Breast epithelium (tissue), 3 donors: ENCODE results near the gene CNTNAP5.

Source experiments
- POLR2A ChIP-seq: fragments of 450-650 bp; IDR thresholded peaks from one replicate; pipeline ENCODE4 v1.6.1; 2016; ENCODE audit warnings: antibody characterized with exemption, mild to moderate bottlenecking, moderate library complexity
- TF ChIP-seq, protein P1 (sequence below), 3 donors: fragments of 450-650 bp; IDR thresholded peaks; one replicate each; pipeline ENCODE4 v1.5.1; 2016 to 2017; ENCODE audit warnings: antibody characterized with exemption in 3 of 3, mild to moderate bottlenecking in 3 of 3, moderate library complexity in 3 of 3

DNA sequence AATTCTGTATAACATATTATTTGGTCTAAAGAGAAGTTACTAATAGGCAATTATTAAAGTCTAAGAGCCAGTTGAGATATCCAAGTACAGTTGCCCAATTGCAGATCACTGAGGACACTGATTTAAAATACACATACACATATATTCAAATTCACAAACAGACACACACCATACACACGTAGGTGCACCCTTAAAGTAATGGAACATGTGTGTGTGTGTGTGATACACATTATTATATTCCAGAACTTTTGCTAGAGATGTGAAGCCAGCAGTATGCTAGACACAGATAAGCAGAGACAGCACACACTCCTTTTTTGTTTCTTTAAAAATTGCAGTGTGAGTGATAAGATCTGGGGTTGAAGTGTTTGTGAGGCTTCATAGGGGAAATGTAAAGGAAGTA is 292.5 kb downstream of the CNTNAP5 start:
- TF ChIP-seq, protein P1, sequence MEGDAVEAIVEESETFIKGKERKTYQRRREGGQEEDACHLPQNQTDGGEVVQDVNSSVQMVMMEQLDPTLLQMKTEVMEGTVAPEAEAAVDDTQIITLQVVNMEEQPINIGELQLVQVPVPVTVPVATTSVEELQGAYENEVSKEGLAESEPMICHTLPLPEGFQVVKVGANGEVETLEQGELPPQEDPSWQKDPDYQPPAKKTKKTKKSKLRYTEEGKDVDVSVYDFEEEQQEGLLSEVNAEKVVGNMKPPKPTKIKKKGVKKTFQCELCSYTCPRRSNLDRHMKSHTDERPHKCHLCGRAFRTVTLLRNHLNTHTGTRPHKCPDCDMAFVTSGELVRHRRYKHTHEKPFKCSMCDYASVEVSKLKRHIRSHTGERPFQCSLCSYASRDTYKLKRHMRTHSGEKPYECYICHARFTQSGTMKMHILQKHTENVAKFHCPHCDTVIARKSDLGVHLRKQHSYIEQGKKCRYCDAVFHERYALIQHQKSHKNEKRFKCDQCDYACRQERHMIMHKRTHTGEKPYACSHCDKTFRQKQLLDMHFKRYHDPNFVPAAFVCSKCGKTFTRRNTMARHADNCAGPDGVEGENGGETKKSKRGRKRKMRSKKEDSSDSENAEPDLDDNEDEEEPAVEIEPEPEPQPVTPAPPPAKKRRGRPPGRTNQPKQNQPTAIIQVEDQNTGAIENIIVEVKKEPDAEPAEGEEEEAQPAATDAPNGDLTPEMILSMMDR (IDR thresholded peaks at IDR 0.05), result no peak
- no peak for TF ChIP-seq POLR2A
